SJSA1 (cell line): ENCODE results near the gene CCDC57. TPM values are rescaled to one million over a fixed set of nuclear protein-coding genes. Genes with fewer than 3 reads are reported as not detected.
A peak's percentile ranks its signal among the peaks of the same experiment; 100 is the strongest.

Experiments used
- DNase-seq, 2 experiments: peaks; one replicate each; pipeline ENCODE4 v3.0.0-alpha.2; 2015 to 2020; ENCODE audit warnings: low spot score in 2 of 2, low read depth in 1 of 2
- H3K27ac ChIP-seq: fragments of 250-450 bp; sonication (Bioruptor Pico); 2 replicates; pipeline ENCODE4 v1.5.1; 2020; ENCODE audit warnings: mild to moderate bottlenecking, moderate library complexity
- H3K27me3 ChIP-seq: fragments of 250-450 bp; sonication (Bioruptor Pico); replicated peaks from 2 replicates; pipeline ENCODE4 v1.5.1; 2020; ENCODE audit warnings: mild to moderate bottlenecking, moderate library complexity
- H3K36me3 ChIP-seq: fragments of 250-450 bp; sonication (Bioruptor Pico); 2 replicates; pipeline ENCODE4 v1.5.1; 2020; ENCODE audit warnings: mild to moderate bottlenecking
- H3K4me1 ChIP-seq: fragments of 250-450 bp; sonication (Bioruptor Pico); replicated peaks from 2 replicates; pipeline ENCODE4 v1.6.1; 2021; ENCODE audit warnings: mild to moderate bottlenecking
- H3K4me3 ChIP-seq: fragments of 250-450 bp; sonication (Bioruptor Pico); 2 replicates; pipeline ENCODE4 v1.5.1; 2020; ENCODE audit warnings: mild to moderate bottlenecking
- H3K9me3 ChIP-seq: fragments of 250-450 bp; sonication (Bioruptor Pico); replicated peaks from 2 replicates; pipeline ENCODE4 v1.5.1; 2020; ENCODE audit warnings: mild to moderate bottlenecking
- total RNA-seq: library from RNA; depleted of rRNA; stranded (reverse); fragments of >200 nt; shearing (Covaris generic); gene quantifications from 2 replicates; pipeline ENCODE4 v1.2.3, GENCODE V29; 2014

CCDC57 gene
- total RNA-seq, 1 experiment from 2014 or later = 8.2 TPM

GRCh38 chr17:82242977-82243647, 30.5 kb upstream of the CCDC57 start:
- Histone ChIP-seq H3K27ac (no peak overlapping the region), H3K9me3 (no peaks in the 10 kb centered on the region), H3K36me3 (peaks cover 97% of the 10 kb centered on the region), H3K4me3 (no peak overlapping the region), H3K27me3 (no peaks in the 10 kb centered on the region), H3K4me1 (peaks cover 52% of the 10 kb centered on the region)
- no peak for DNase-seq

- Histone ChIP-seq H3K27me3 (no peaks in the 10 kb centered on the region), H3K9me3 (no peaks in the 10 kb centered on the region), H3K4me1 (peaks cover 57% of the 10 kb centered on the region), H3K36me3 (peaks cover 97% of the 10 kb centered on the region), H3K27ac (no peak overlapping the region), H3K4me3 (no peak overlapping the region)
- no peak for DNase-seq
Measured at GRCh38 chr17:82242698-82242976, 30.0 kb upstream of the CCDC57 start.

- Histone ChIP-seq H3K4me3 (no peak overlapping the region), H3K9me3 (no peaks in the 10 kb centered on the region), H3K27me3 (no peaks in the 10 kb centered on the region), H3K36me3 (peaks cover 97% of the 10 kb centered on the region), H3K27ac (no peak overlapping the region; the same call in 1 of the 2 replicates), H3K4me1 (peaks cover 55% of the 10 kb centered on the region)
- DNase-seq = no peak
Measured at GRCh38 chr17:82241926-82242697, 29.5 kb upstream of the CCDC57 start.

GRCh38 chr17:82241183-82241925, 28.7 kb upstream of the CCDC57 start:
- Histone ChIP-seq H3K27ac (peak overlapping the region; percentile 28), H3K27me3 (no peaks in the 10 kb centered on the region), H3K9me3 (no peaks in the 10 kb centered on the region), H3K4me1 (peaks cover 55% of the 10 kb centered on the region), H3K4me3 (no peak overlapping the region), H3K36me3 (peaks cover 97% of the 10 kb centered on the region)
- DNase-seq = peak; percentile 79 to 87

- no peak for DNase-seq
- Histone ChIP-seq H3K36me3 (peaks cover 97% of the 10 kb centered on the region), H3K4me1 (peaks cover 62% of the 10 kb centered on the region), H3K27me3 (no peaks in the 10 kb centered on the region), H3K4me3 (no peak overlapping the region), H3K9me3 (no peaks in the 10 kb centered on the region), H3K27ac (no peak overlapping the region)
Measured at GRCh38 chr17:82240506-82241182, 28.0 kb upstream of the CCDC57 start.

- DNase-seq = no peak
Measured at GRCh38 chr17:82239926-82240505, 27.4 kb upstream of the CCDC57 start.

GRCh38 chr17:82239401-82239925, 26.8 kb upstream of the CCDC57 start:
- Histone ChIP-seq H3K4me1 (peaks cover 74% of the 10 kb centered on the region), H3K27me3 (no peaks in the 10 kb centered on the region), H3K36me3 (peaks cover 97% of the 10 kb centered on the region), H3K27ac (no peak overlapping the region), H3K4me3 (no peak overlapping the region), H3K9me3 (no peaks in the 10 kb centered on the region)
- DNase-seq = no peak

More at GRCh38 chr17:82239926-82240505, 27.4 kb upstream of the CCDC57 start:
- no peaks in the 10 kb centered on the region for H3K9me3 ChIP-seq
- H3K36me3 ChIP-seq = peaks cover 97% of the 10 kb centered on the region
- H3K27ac ChIP-seq = no peak overlapping the region
- peaks cover 68% of the 10 kb centered on the region for H3K4me1 ChIP-seq
- no peaks in the 10 kb centered on the region for H3K27me3 ChIP-seq
- no peak overlapping the region for H3K4me3 ChIP-seq

GRCh38 chr17:82238472-82239201, 26.0 kb upstream of the CCDC57 start:
- no peak overlapping the region for H3K4me3 ChIP-seq
- H3K27me3 ChIP-seq = no peaks in the 10 kb centered on the region
- no peak overlapping the region for H3K27ac ChIP-seq
- DNase-seq = no peak
- no peaks in the 10 kb centered on the region for H3K9me3 ChIP-seq
- H3K36me3 ChIP-seq = peaks cover 94% of the 10 kb centered on the region
- peaks cover 80% of the 10 kb centered on the region for H3K4me1 ChIP-seq

- no peak overlapping the region for H3K4me3 ChIP-seq
- no peak overlapping the region for H3K27ac ChIP-seq
- DNase-seq = no peak
- H3K9me3 ChIP-seq = no peaks in the 10 kb centered on the region
- peaks cover 93% of the 10 kb centered on the region for H3K36me3 ChIP-seq
- no peaks in the 10 kb centered on the region for H3K27me3 ChIP-seq
- peaks cover 88% of the 10 kb centered on the region for H3K4me1 ChIP-seq
Measured at GRCh38 chr17:82237746-82238471, 25.3 kb upstream of the CCDC57 start.

GRCh38 chr17:82237083-82237745, 24.6 kb upstream of the CCDC57 start:
- H3K4me1 ChIP-seq = peaks cover 86% of the 10 kb centered on the region
- no peak for DNase-seq
- H3K9me3 ChIP-seq = no peaks in the 10 kb centered on the region
- H3K27me3 ChIP-seq = no peaks in the 10 kb centered on the region
- no peak overlapping the region for H3K4me3 ChIP-seq
- H3K36me3 ChIP-seq = peaks cover 90% of the 10 kb centered on the region
- no peak overlapping the region for H3K27ac ChIP-seq

- Histone ChIP-seq H3K9me3 (no peaks in the 10 kb centered on the region), H3K27me3 (no peaks in the 10 kb centered on the region), H3K27ac (no peak overlapping the region), H3K4me3 (no peak overlapping the region), H3K36me3 (peaks cover 91% of the 10 kb centered on the region), H3K4me1 (peaks cover 87% of the 10 kb centered on the region)
- peak in 1 of 2 experiments; percentile 67 for DNase-seq
Measured at GRCh38 chr17:82236142-82236971, 23.7 kb upstream of the CCDC57 start.
